ENCODE results near the gene FAM3C. TPM values are rescaled to one million over a fixed set of nuclear protein-coding genes. Genes with fewer than 3 reads are reported as not detected.

Gene FAM3C
- total and polyA plus RNA-seq, 2 of the 4 experiments (the other 2 are of a cell fraction): 11.5 to 45.8 TPM

DNA sequence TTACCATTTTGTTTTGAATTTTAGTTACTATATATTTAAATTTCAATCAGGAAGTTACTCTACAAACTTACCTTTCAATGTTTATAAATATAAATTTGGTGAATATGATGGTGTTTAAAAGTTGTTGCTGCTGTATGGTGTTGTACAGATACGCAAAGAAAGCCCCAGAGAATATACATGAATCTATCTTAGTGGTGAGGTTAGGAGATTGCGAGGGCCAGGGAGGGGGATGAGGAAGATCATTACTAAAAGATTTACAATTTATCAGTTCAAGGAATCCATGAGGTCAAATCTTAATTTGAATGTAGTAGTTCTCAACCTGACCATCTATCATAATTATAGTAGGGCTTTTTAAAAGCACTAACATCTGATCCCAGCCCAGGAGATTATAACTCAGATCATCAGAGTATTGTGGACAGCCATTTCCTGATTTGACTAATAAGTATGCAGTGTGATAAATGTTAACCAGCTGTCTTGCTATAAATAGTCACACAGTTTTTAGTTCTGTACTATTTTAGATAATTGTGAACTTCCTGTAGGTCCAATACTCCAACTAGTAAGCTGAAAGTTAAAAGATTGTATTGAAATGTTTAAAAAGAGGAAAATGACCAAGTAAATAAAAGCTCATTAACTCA is 23.6 kb downstream of the FAM3C start:
- Histone ChIP-seq H3K9me3 (ENCODE audit: control insufficient read depth, insufficient read depth, low read length) (no peaks in the 10 kb centered on the region), H2BK20ac (ENCODE audit: low read depth, low read length) (no peak overlapping the region), H2AFZ (replicated peaks; ENCODE audit: low read length, poor library complexity) (no peak overlapping the region), H4K5ac (ENCODE audit: low read depth, low read length) (no peak overlapping the region), H2BK15ac (ENCODE audit: low read depth, low read length) (no peak overlapping the region), H2BK5ac (ENCODE audit: low read depth, low read length, poor library complexity, severe bottlenecking) (peak overlapping the region; percentile 37), H3K9ac (ENCODE audit: low read depth, low read length) (no peak overlapping the region), H3K14ac (replicated peaks; ENCODE audit: low read depth, low read length) (no peak overlapping the region), H3K4me1 (ENCODE audit: control insufficient read depth, insufficient read depth, low read length) (peaks cover 5% of the 10 kb centered on the region), H2BK120ac (ENCODE audit: low read depth, low read length) (no peak overlapping the region), H3K9me1 (ENCODE audit: insufficient read depth, low read length) (no peaks in the 10 kb centered on the region), H3K4me2 (ENCODE audit: low read depth, low read length) (no peak overlapping the region), H3K36me3 (ENCODE audit: control insufficient read depth, insufficient read depth, low read length) (peaks cover 11% of the 10 kb centered on the region; the same call in 1 of the 2 replicates), H3K27me3 (ENCODE audit: control insufficient read depth, insufficient read depth, low read length) (no peaks in the 10 kb centered on the region), H4K91ac (ENCODE audit: insufficient read depth, low read depth, low read length) (no peak overlapping the region), H4K8ac (ENCODE audit: low read depth in 2 of 2, low read length in 2 of 2) (no peak overlapping the region), H2AK9ac (replicated peaks; ENCODE audit: low read depth, low read length, poor library complexity) (no peak overlapping the region), H3K56ac (ENCODE audit: extremely low read depth, insufficient read depth, low read length) (no peak overlapping the region), H3K27ac (ENCODE audit: insufficient read depth, low read length) (no peak overlapping the region), H3K23ac (ENCODE audit: low read depth, low read length) (no peak overlapping the region), H3K4ac (ENCODE audit: low read depth, low read length) (no peak overlapping the region), H3K79me1 (ENCODE audit: low read depth in 1 of 2, low read length in 2 of 2) (peaks cover 0 to 4% of the 10 kb centered on the region in 2 experiments; a peak in 1 of 4 replicates), H2AK5ac (ENCODE audit: low read depth, low read length) (no peak overlapping the region), H3K18ac (ENCODE audit: low read depth, low read length) (no peak overlapping the region), H4K20me1 (ENCODE audit: insufficient read depth, low read length) (no peaks in the 10 kb centered on the region), H3K4me3 (ENCODE audit: insufficient read depth, low read depth, low read length) (no peak overlapping the region)
- BruUV-seq (replicated peaks): no TSS peak
- no CpG with 5 or more reads among the region's 2 CpGs for WGBS, 2 experiments (ENCODE audit: extremely low coverage in 2 of 2, insufficient read length in 1 of 2)
- CTCF ChIA-PET: interaction anchor here (1.1 kb wide), 1 partner anchor 175 kb away, joined by 4 read pairs; no protein-coding TSS in a partner anchor
- ATAC-seq (ENCODE audit: low read depth) (no peak), DNase-seq (peak; percentile 6)
- TF ChIP-seq RCOR1 (IDR thresholded peaks at IDR 0.05; ENCODE audit: insufficient replicate concordance, low read length) (no peak), CHD1 (IDR thresholded peaks at IDR 0.05; ENCODE audit: low read depth, low read length) (no peak), FOS (IDR thresholded peaks at IDR 0.05; ENCODE audit: low read depth, low read length) (no peak), USF2 (IDR thresholded peaks at IDR 0.05; ENCODE audit: low read depth, low read length) (no peak), MAFK (IDR thresholded peaks at IDR 0.05; ENCODE audit: low read depth, low read length) (no peak), NFE2L2 (IDR thresholded peaks at IDR 0.05; ENCODE audit: low read depth, low read length) (no peak), SMC3 (IDR thresholded peaks at IDR 0.05; ENCODE audit: low read depth, low read length) (no peak), CEBPB (IDR thresholded peaks at IDR 0.05; ENCODE audit: low read depth, low read length) (no peak)
- TF ChIP-seq, protein P1, sequence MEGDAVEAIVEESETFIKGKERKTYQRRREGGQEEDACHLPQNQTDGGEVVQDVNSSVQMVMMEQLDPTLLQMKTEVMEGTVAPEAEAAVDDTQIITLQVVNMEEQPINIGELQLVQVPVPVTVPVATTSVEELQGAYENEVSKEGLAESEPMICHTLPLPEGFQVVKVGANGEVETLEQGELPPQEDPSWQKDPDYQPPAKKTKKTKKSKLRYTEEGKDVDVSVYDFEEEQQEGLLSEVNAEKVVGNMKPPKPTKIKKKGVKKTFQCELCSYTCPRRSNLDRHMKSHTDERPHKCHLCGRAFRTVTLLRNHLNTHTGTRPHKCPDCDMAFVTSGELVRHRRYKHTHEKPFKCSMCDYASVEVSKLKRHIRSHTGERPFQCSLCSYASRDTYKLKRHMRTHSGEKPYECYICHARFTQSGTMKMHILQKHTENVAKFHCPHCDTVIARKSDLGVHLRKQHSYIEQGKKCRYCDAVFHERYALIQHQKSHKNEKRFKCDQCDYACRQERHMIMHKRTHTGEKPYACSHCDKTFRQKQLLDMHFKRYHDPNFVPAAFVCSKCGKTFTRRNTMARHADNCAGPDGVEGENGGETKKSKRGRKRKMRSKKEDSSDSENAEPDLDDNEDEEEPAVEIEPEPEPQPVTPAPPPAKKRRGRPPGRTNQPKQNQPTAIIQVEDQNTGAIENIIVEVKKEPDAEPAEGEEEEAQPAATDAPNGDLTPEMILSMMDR (conservative IDR thresholded peaks at IDR 0.05; ENCODE audit: low read depth, low read length): no peak
- in situ Hi-C loops (cut with MboI; ENCODE audit: low sequenced_read_pairs) (no loop called here), intact Hi-C loops (cut with micrococcal nuclease) (no loop called here), dilution Hi-C loops (cut with HindIII; ENCODE audit: low sequenced_read_pairs, unreplicated experiment) (loop anchor here (25.0 kb wide), 1 partner anchor 190 kb away; no protein-coding TSS in a partner anchor)
- POLR2A ChIA-PET (ENCODE audit: unreplicated experiment): no interaction called here

All from IMR-90 (cell line).